ENCODE data around the gene KCNG2. TPM values are rescaled to one million over a fixed set of nuclear protein-coding genes. Genes with fewer than 3 reads are reported as not detected.

KCNG2 gene
- total and polyA plus RNA-seq, 12 donors, result 0.16 to 0.79 (median 0.24) TPM; not detected in 7

DNA sequence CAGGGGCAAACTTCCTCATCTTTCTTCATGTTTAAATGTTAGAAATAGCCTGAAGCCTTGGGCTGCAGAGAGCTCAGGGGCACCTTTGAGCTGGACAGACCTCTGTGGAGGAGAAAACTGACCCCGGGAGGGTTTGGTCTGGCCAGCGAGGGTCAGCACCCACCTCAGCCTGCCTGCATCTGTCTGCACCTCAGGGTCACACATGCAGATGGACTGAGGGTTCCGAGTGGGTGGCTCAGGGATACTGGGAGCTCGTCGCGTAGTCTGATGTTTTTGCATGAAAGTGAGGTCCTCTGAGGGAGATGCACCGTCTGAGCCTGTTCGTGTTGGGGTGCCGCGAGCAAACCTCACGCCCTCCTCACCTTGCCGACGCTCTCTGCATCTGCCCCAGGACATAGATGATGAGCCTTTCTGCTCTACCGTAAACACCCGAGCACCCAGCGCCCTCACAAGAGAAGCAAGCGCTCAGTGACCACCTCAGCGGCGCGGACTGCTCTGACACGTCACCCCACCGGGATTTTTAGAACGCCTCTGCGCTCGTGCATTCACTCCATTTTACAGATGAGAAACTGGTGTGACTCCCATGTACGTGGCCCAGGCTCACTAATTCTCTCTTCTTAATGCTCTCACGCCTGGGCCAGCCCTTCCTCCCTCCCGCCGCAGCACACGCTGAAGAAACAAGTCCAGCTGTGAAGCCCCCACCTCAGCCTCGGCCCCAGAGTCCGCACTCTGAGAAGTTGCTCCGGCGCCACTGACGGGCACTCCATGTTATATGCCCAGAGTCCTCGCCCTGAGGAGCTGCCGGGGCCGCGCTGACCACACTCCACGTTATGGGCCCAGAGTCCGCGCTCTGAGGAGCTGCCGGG, 9.5 kb downstream of the KCNG2 start:
- 93 to 94% methylated on average over 39 to 42 of the region's 43 CpGs for WGBS, 2 donors
- Histone ChIP-seq H3K36me3 (no peaks in the 10 kb centered on the region), H3K9me3 (peaks cover 0 to 7% (median 0%) of the 10 kb centered on the region in 11 donors), H3K27ac (no peak overlapping the region), H3K4me3 (no peak overlapping the region), H3K4me1 (no peaks in the 10 kb centered on the region), H3K27me3 (peaks cover 0 to 14% (median 7%) of the 10 kb centered on the region in 7 donors)
- no peak for DNase-seq
- intact Hi-C loops (cut with DNase I), result no loop called here
- no peak for TF ChIP-seq CTCF (IDR thresholded peaks at IDR 0.05)
- no peak for ATAC-seq

- Histone ChIP-seq H3K4me1 (no peaks in the 10 kb centered on the region), H3K36me3 (no peaks in the 10 kb centered on the region), H3K9me3 (peaks cover 0 to 7% (median 0%) of the 10 kb centered on the region in 11 donors), H3K4me3 (no peak overlapping the region), H3K27me3 (peaks cover 0 to 29% (median 9%) of the 10 kb centered on the region in 7 donors), H3K27ac (no peak overlapping the region)
- WGBS, 2 donors, result 90 to 93% methylated on average over 44 of the region's 44 CpGs
- no peak for TF ChIP-seq CTCF (IDR thresholded peaks at IDR 0.05)
- no peak for ATAC-seq
- intact Hi-C loops (cut with DNase I), result no loop called here
- no peak for DNase-seq
Measured at GRCh38 chr18:79809482-79810192, 11.9 kb downstream of the KCNG2 start.

DNA sequence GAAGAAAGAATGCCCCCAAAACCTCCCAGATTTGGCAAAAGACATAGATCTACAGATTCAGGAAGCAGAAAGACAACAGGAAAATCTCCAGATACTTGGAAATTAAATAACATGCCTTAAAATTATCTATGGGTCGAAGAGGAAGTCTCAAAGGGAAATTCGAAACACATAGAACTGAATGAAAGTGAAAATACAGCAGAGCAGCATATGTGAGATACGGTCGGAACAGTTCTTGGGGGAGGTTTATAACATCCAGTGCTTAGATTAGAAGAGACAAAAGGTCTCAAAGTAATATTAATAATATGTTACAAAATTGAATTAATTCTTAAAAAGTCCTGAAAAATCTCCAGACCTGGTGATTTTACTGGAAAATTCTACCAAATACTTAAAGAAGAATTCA, 14.3 kb downstream of the KCNG2 start:
- no peak for TF ChIP-seq CTCF (IDR thresholded peaks at IDR 0.05)
- WGBS, 2 donors, result 60 to 61% methylated on average over 4 of the region's 4 CpGs
- ATAC-seq, result no peak

DNA sequence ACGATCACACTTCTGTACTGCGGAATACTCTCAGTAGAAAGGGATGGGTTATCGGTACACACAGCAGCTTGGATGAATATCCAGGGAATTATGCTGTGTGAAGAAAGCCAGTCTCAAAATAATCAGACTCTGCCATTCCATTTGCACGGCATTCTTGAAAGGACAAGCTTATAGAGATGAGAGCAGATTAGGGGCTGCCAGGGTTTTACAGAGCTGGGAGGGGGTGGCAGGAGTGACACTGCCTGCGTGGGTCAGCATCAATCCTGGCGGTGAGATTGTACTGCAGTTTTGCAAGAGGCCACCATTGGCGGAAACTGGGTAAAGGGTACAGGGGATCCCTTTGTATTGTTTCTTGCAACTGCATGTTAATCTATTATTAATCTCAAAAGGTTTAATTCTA, 16.6 kb downstream of the KCNG2 start:
- no peak overlapping the region for H3K27ac ChIP-seq
- DNase-seq, result no peak
- no peak overlapping the region for H3K4me3 ChIP-seq
- peaks cover 0 to 47% (median 17%) of the 10 kb centered on the region in 7 donors for H3K27me3 ChIP-seq
- H3K36me3 ChIP-seq, result no peaks in the 10 kb centered on the region
- intact Hi-C loops (cut with DNase I), result no loop called here
- H3K9me3 ChIP-seq, result peaks cover 0 to 7% (median 0%) of the 10 kb centered on the region in 11 donors
- no peak for TF ChIP-seq CTCF (IDR thresholded peaks at IDR 0.05)
- 70 to 72% methylated on average over 7 of the region's 7 CpGs for WGBS, 2 donors
- H3K4me1 ChIP-seq, result peaks cover 0 to 11% (median 0%) of the 10 kb centered on the region in 9 donors
- ATAC-seq, result no peak

More for the DNA sequence above, 14.3 kb downstream of the KCNG2 start:
- Histone ChIP-seq H3K9me3 (peaks cover 0 to 7% (median 0%) of the 10 kb centered on the region in 11 donors), H3K27me3 (peaks cover 0 to 40% (median 17%) of the 10 kb centered on the region in 7 donors), H3K4me1 (no peaks in the 10 kb centered on the region), H3K27ac (peak overlapping the region in 1 of 10 donors; percentile 37), H3K36me3 (no peaks in the 10 kb centered on the region), H3K4me3 (no peak overlapping the region)
- intact Hi-C loops (cut with DNase I), result no loop called here
- DNase-seq, result no peak
